H1 (cell line): ENCODE data around the gene LAMTOR3. TPM values are rescaled to one million over a fixed set of nuclear protein-coding genes. Genes with fewer than 3 reads are reported as not detected.

Experiments
- CTCF ChIA-PET: fragments of 300-600 bp; sonication (Branson Sonifier 250); formaldehyde crosslinking; loops from one replicate; lab custom pipeline; 2021; ENCODE audit not compliant: partially characterized antibody; lab: Charles Lee
- POLR2A ChIA-PET: fragments of 300-600 bp; sonication (Branson Sonifier 250); formaldehyde crosslinking; loops from one replicate; lab custom pipeline; 2021; ENCODE audit warnings: inconsistent platforms; ENCODE audit not compliant: partially characterized antibody; lab: Charles Lee
- DNase-seq, 2 experiments: peaks; one replicate each; pipeline versions ENCODE4 v3.0.0 to v3.0.0-alpha.2; 2010 to 2022; ENCODE audit warnings: low spot score in 2 of 2, low read depth in 1 of 2, mixed read lengths in 1 of 2
- FAIRE-seq: peaks from 2 replicates; lab custom pipeline; 2011; peaks lifted over from hg19 to GRCh38; lab: Jason Lieb, UNC
- H2AFZ ChIP-seq: 2 replicates; pipeline ENCODE4 v1.8.1; 2012; ENCODE audit warnings: low read length, inconsistent platforms
- H2AK5ac ChIP-seq: 2 replicates; pipeline ENCODE4 v1.6.1; 2013; ENCODE audit warnings: low read depth, low read length
- H2BK120ac ChIP-seq: replicated peaks from 2 replicates; pipeline ENCODE3; 2013; ENCODE audit warnings: low read depth, low read length, inconsistent platforms
- H2BK12ac ChIP-seq: 2 replicates; pipeline ENCODE4 v1.6.1; 2013; ENCODE audit warnings: low read depth, low read length
- H2BK15ac ChIP-seq: 2 replicates; pipeline ENCODE4 v1.6.1; 2013; ENCODE audit warnings: low read length
- H2BK20ac ChIP-seq: 2 replicates; pipeline ENCODE4 v1.6.1; 2013; ENCODE audit warnings: low read length
- H2BK5ac ChIP-seq: 2 replicates; pipeline ENCODE4 v1.6.1; 2013; ENCODE audit warnings: low read depth, low read length
- H3K14ac ChIP-seq: 2 replicates; pipeline ENCODE4 v1.6.1; 2013; ENCODE audit warnings: inconsistent platforms; ENCODE audit not compliant: insufficient read length
- H3K18ac ChIP-seq: 2 replicates; pipeline ENCODE4 v1.6.1; 2013; ENCODE audit warnings: low read length; ENCODE audit errors: extremely low read depth
- H3K23ac ChIP-seq: 2 replicates; pipeline ENCODE4 v1.6.1; 2013; ENCODE audit warnings: inconsistent platforms; ENCODE audit not compliant: insufficient read length
- H3K23me2 ChIP-seq: 2 replicates; pipeline ENCODE4 v1.6.1; 2013; ENCODE audit warnings: low read depth, low read length
- H3K27ac ChIP-seq: 2 replicates; pipeline ENCODE4 v1.6.1; 2011; ENCODE audit warnings: low read depth, low read length, inconsistent platforms
- H3K27me3 ChIP-seq, 4 experiments: replicated peaks in 1 of 4; 1 replicate in 1 of 4; 2 replicates in 3 of 4; pipeline versions ENCODE4 v1.6.1 to v1.8.1; 2011 to 2013; ENCODE audit warnings: low read length in 3 of 4, mild to moderate bottlenecking in 3 of 4, inconsistent platforms in 2 of 4, mixed read lengths in 2 of 4, moderate library complexity in 1 of 4; ENCODE audit not compliant: control insufficient read depth in 3 of 4, insufficient read depth in 3 of 4; ENCODE audit errors: extremely low read depth in 1 of 4
- H3K36me3 ChIP-seq, 4 experiments: 2 replicates each; pipeline versions ENCODE4 v1.6.1 to v1.8.1; 2011 to 2013; ENCODE audit warnings: mild to moderate bottlenecking in 4 of 4, low read length in 3 of 4, moderate library complexity in 2 of 4, control low read depth in 1 of 4, inconsistent platforms in 1 of 4; ENCODE audit not compliant: insufficient read depth in 4 of 4, control insufficient read depth in 2 of 4
- H3K4ac ChIP-seq: replicated peaks from 2 replicates; pipeline ENCODE3; 2013; ENCODE audit warnings: low read length, low read depth, mixed read lengths, inconsistent platforms; ENCODE audit not compliant: insufficient read length
- H3K4me1 ChIP-seq, 4 experiments: replicated peaks in 1 of 4; 1 replicate in 1 of 4; 2 replicates in 3 of 4; pipeline versions ENCODE4 v1.6.1 to v1.8.1; 2011 to 2013; ENCODE audit warnings: low read length in 3 of 4, inconsistent platforms in 2 of 4, mixed read lengths in 1 of 4; ENCODE audit not compliant: insufficient read depth in 4 of 4, control insufficient read depth in 3 of 4
- H3K4me2 ChIP-seq, 2 experiments: 2 replicates each; pipeline versions ENCODE4 v1.6.1 to v1.8.1; 2011 to 2013; ENCODE audit warnings: low read depth in 2 of 2, low read length in 2 of 2, control low read depth in 1 of 2, inconsistent platforms in 1 of 2, mild to moderate bottlenecking in 1 of 2; ENCODE audit not compliant: insufficient read depth in 1 of 2
- H3K4me3 ChIP-seq, 4 experiments: fragments of 200-600, 300-600 bp in 1 of 4; sonication (generic), shearing (Covaris generic), sonication (Bioruptor Twin) in 1 of 4; 2 replicates each; pipeline versions ENCODE4 v1.5.1 to v1.8.1; 2011 to 2016; ENCODE audit warnings: low read length in 4 of 4, low read depth in 3 of 4, control low read depth in 2 of 4, inconsistent platforms in 2 of 4, mild to moderate bottlenecking in 2 of 4, mixed read lengths in 1 of 4, moderate library complexity in 1 of 4; ENCODE audit not compliant: insufficient read depth in 2 of 4; ENCODE audit errors: extremely low read depth in 1 of 4
- H3K56ac ChIP-seq: replicated peaks from 2 replicates; pipeline ENCODE3; 2013; ENCODE audit warnings: low read depth, mild to moderate bottlenecking, mixed read lengths, low read length, inconsistent platforms; ENCODE audit not compliant: insufficient read length
- H3K79me1 ChIP-seq: 2 replicates; pipeline ENCODE4 v1.6.1; 2013; ENCODE audit warnings: low read depth, low read length, control low read depth
- H3K79me2 ChIP-seq, 2 experiments: 2 replicates each; pipeline versions ENCODE4 v1.6.1 to v1.8.1; 2012 to 2013; ENCODE audit warnings: low read length in 2 of 2, mild to moderate bottlenecking in 2 of 2, inconsistent platforms in 1 of 2; ENCODE audit not compliant: insufficient read depth in 2 of 2, control insufficient read depth in 1 of 2
- H3K9ac ChIP-seq, 4 experiments: replicated peaks in 1 of 4; 1 replicate in 1 of 4; 2 replicates in 3 of 4; pipeline versions ENCODE4 v1.6.1 to v1.8.1; 2011 to 2013; ENCODE audit warnings: low read depth in 3 of 4, low read length in 3 of 4, control low read depth in 2 of 4, mild to moderate bottlenecking in 2 of 4, moderate library complexity in 2 of 4, inconsistent platforms in 1 of 4; ENCODE audit errors: extremely low read depth in 1 of 4
- H3K9me3 ChIP-seq, 2 experiments: 2 replicates each; pipeline versions ENCODE4 v1.6.1 to v1.8.1; 2012 to 2013; ENCODE audit warnings: mild to moderate bottlenecking in 2 of 2, moderate library complexity in 2 of 2, control low read depth in 1 of 2, inconsistent platforms in 1 of 2, low read depth in 1 of 2, low read length in 1 of 2, mixed read lengths in 1 of 2; ENCODE audit not compliant: insufficient read depth in 2 of 2
- H4K20me1 ChIP-seq, 2 experiments: replicated peaks in 1 of 2; 2 replicates each; pipeline versions ENCODE3 to v1.8.1; 2011 to 2013; ENCODE audit warnings: inconsistent platforms in 2 of 2, low read length in 2 of 2, mild to moderate bottlenecking in 1 of 2; ENCODE audit not compliant: insufficient read depth in 2 of 2, control insufficient read depth in 1 of 2
- H4K5ac ChIP-seq: 2 replicates; pipeline ENCODE4 v1.6.1; 2013; ENCODE audit warnings: low read length, low read depth, mixed read lengths, inconsistent platforms; ENCODE audit not compliant: insufficient read length
- H4K8ac ChIP-seq: 2 replicates; pipeline ENCODE4 v1.8.0; 2013; ENCODE audit warnings: mild to moderate bottlenecking, moderate library complexity, low read length, inconsistent platforms; ENCODE audit not compliant: insufficient read depth; ENCODE audit errors: extremely low read depth
- H4K91ac ChIP-seq: replicated peaks from 2 replicates; pipeline ENCODE3; 2013; ENCODE audit warnings: low read length, mixed read lengths, inconsistent platforms; ENCODE audit not compliant: insufficient read length
- ATF3 ChIP-seq: IDR thresholded peaks from 2 replicates; pipeline ENCODE4 v1.6.1; 2011; ENCODE audit warnings: low read depth, mild to moderate bottlenecking, low read length; ENCODE audit not compliant: insufficient read depth
- BACH1 ChIP-seq: IDR thresholded peaks from 2 replicates; pipeline ENCODE4 v1.6.1; 2012; ENCODE audit warnings: low read length, improper control_type of control experiment
- CTCF ChIP-seq, 3 experiments: IDR thresholded peaks; 1 replicate in 2 of 3; 2 replicates in 1 of 3; pipeline versions ENCODE4 v1.5.1 to v1.6.1; 2011; ENCODE audit warnings: low read length in 3 of 3, mild to moderate bottlenecking in 3 of 3, inconsistent platforms in 2 of 3, low read depth in 1 of 3, moderate library complexity in 1 of 3; ENCODE audit not compliant: insufficient read depth in 1 of 3; ENCODE audit errors: control extremely low read depth in 1 of 3
- JUN ChIP-seq: IDR thresholded peaks from 2 replicates; pipeline ENCODE4 v1.6.1; 2011; ENCODE audit warnings: low read depth, mild to moderate bottlenecking, improper control_type of control experiment, low read length
- KDM4A ChIP-seq: IDR thresholded peaks from one replicate; pipeline ENCODE4 v1.7.1; 2012; ENCODE audit warnings: low read depth, mild to moderate bottlenecking, moderate library complexity, low read length, inconsistent platforms; ENCODE audit not compliant: severe bottlenecking
- POLR2AphosphoS5 ChIP-seq: IDR thresholded peaks from 2 replicates; pipeline ENCODE4 v1.6.1; 2011; ENCODE audit warnings: low read depth, low read length
- RFX5 ChIP-seq: IDR thresholded peaks from 2 replicates; pipeline ENCODE4 v1.6.1; 2011; ENCODE audit warnings: low read depth, low read length, improper control_type of control experiment, borderline replicate concordance
- RXRA ChIP-seq: IDR thresholded peaks from 2 replicates; pipeline ENCODE4 v1.6.1; 2011; ENCODE audit warnings: low read depth, mild to moderate bottlenecking, low read length, moderate library complexity; ENCODE audit not compliant: insufficient read depth
- SIX5 ChIP-seq: IDR thresholded peaks from 2 replicates; pipeline ENCODE4 v1.6.1; 2011; ENCODE audit warnings: mild to moderate bottlenecking, low read depth, low read length
- SP2 ChIP-seq: IDR thresholded peaks from 2 replicates; pipeline ENCODE4 v1.6.1; 2012; ENCODE audit warnings: mild to moderate bottlenecking, low read length, inconsistent platforms
- SP4 ChIP-seq: IDR thresholded peaks from 2 replicates; pipeline ENCODE4 v1.6.1; 2012; ENCODE audit warnings: low read length, inconsistent platforms
- WGBS, 2 experiments: shearing (Covaris generic) in 1 of 2; methylation state at CpG; one replicate each; pipeline versions ENCODE4 v1.1.6 to v1.1.7; 2013 to 2015; ENCODE audit warnings: low lambda C conversion rate in 2 of 2, mixed read lengths in 2 of 2, inconsistent platforms in 1 of 2, low coverage in 1 of 2, missing lambda C conversion rate in 1 of 2; ENCODE audit not compliant: insufficient replicate concordance in 2 of 2, insufficient coverage in 1 of 2, insufficient read length in 1 of 2; ENCODE audit errors: extremely low coverage in 1 of 2, missing lambda C conversion rate in 1 of 2; 5-methylcytosine and 5-hydroxymethylcytosine counted together
- polyA plus RNA-seq, 7 experiments: library from polyadenylated mRNA; depleted of rRNA in 3 of 7; stranded (reverse) in 5 of 7; unstranded in 2 of 7; fragments of >200 nt in 5 of 7; fragments of 200-250 nt in 2 of 7; gene quantifications; 1 replicate in 5 of 7; 2 replicates in 1 of 7; 4 replicates in 1 of 7; pipeline versions ENCODE4 v1.2.1 to v1.2.3, GENCODE V29; 2011 to 2013; ENCODE audit warnings: missing spikeins in 2 of 7, mixed read lengths in 2 of 7
- total RNA-seq: library from RNA; stranded (reverse); fragmentation: NEBNext Ultra II Directional; extraction: Animal tissue kit (Norgen Biotek cat#: 25700); gene quantifications from 2 replicates; pipeline ENCODE4 v1.2.1, GENCODE V29; 2021

The LAMTOR3 gene
- total and polyA plus RNA-seq, 2 of the 8 experiments (the other 6 are each of a cell fraction or from before 2014, with no cell fraction given) = 25.1 to 34.4 TPM

GRCh38 chr4:99886146-99886545 is 8.1 kb downstream of the LAMTOR3 start:
- Histone ChIP-seq H3K56ac (no peak overlapping the region), H3K4me3 (no peak overlapping the region), H3K9me3 (no peaks in the 10 kb centered on the region), H3K79me2 (peaks cover 0 to 13% of the 10 kb centered on the region in 2 experiments; a peak in 2 of 4 replicates), H3K23ac (no peak overlapping the region), H2BK20ac (no peak overlapping the region), H4K20me1 (peaks cover 2 to 4% of the 10 kb centered on the region in 2 experiments), H3K36me3 (peaks cover 0 to 15% (median 0%) of the 10 kb centered on the region in 4 experiments; a peak in 1 of 8 replicates), H2AK5ac (no peak overlapping the region), H4K8ac (no peak overlapping the region), H2AFZ (no peak overlapping the region), H2BK15ac (no peak overlapping the region), H2BK120ac (no peak overlapping the region), H4K91ac (no peak overlapping the region), H4K5ac (no peak overlapping the region), H3K9ac (no peak overlapping the region), H3K79me1 (no peaks in the 10 kb centered on the region), H3K4ac (no peak overlapping the region), H3K4me2 (no peak overlapping the region), H3K4me1 (no peaks in the 10 kb centered on the region), H3K14ac (no peak overlapping the region), H3K23me2 (no peaks in the 10 kb centered on the region), H2BK5ac (no peak overlapping the region), H3K18ac (no peak overlapping the region), H3K27me3 (no peaks in the 10 kb centered on the region), H2BK12ac (no peak overlapping the region), H3K27ac (no peak overlapping the region)
- TF ChIP-seq JUN (no peak), ATF3 (no peak), SP2 (no peak), BACH1 (no peak), RFX5 (no peak), CTCF (IDR thresholded peaks at IDR 0.05; ENCODE audit: control extremely low read depth in 1 of 3, insufficient read depth in 1 of 3, low read depth in 1 of 3, low read length in 3 of 3) (no peak), KDM4A (no peak), SIX5 (no peak), POLR2AphosphoS5 (no peak), RXRA (no peak), SP4 (no peak)
- 95% methylated on average over 4 of the region's 4 CpGs; no CpG with 5 or more reads in 1 of the 2 experiments for WGBS, 2 experiments
- DNase-seq (no peak), FAIRE-seq (no peak)
- ChIA-PET POLR2A (no interaction called here), CTCF (interaction anchor here (0.6 to 2.7 kb wide), 4 partner anchors 35 to 77 kb away, joined by 3 to 13 read pairs (median 6); partner anchors contain the start of gene DNAJB14)
